K562 (cell line): ENCODE results near the gene C19orf12. TPM values are rescaled to one million over a fixed set of nuclear protein-coding genes. Genes with fewer than 3 reads are reported as not detected.
A peak's percentile ranks its signal among the peaks of the same experiment; 100 is the strongest.

Experiments
- ATAC-seq: fragments of 200-7000 bp; cut with Tn5 transposase; 3 replicates; pipeline ENCODE4 v1.9.1; 2020; ENCODE audit warnings: moderate library complexity
- BruUV-seq: library from RNA; stranded (reverse); fragments of 400-500 nt; replicated peaks from 2 replicates; lab custom pipeline; 2021; lab: Mats Ljungman, UMichigan
- CTCF ChIA-PET: fragments of 300-600 bp; formaldehyde crosslinking; extraction: SDS; loops from one replicate; lab custom pipeline; 2021; ENCODE audit warnings: low intra/inter-chr PET ratio; lab: Yijun Ruan, JAX
- POLR2A ChIA-PET: fragments of 300-600, 350-650 bp; sonication (Branson Sonifier 250); formaldehyde crosslinking; extraction: SDS; loops from one replicate; lab custom pipeline; 2021; ENCODE audit warnings: antibody characterized with exemption, inconsistent platforms; lab: Yijun Ruan, JAX
- DNase-seq, 4 experiments: peaks; one replicate each; pipeline versions ENCODE4 v3.0.0 to v3.0.0-alpha.2; 2011 to 2018; ENCODE audit warnings: low spot score in 3 of 4, mixed read lengths in 3 of 4; ENCODE audit errors: extremely low read depth in 1 of 4
- FAIRE-seq: peaks from 2 replicates; lab custom pipeline; 2011; peaks lifted over from hg19 to GRCh38; lab: Jason Lieb, UNC
- H2AFZ ChIP-seq: 2 replicates; pipeline ENCODE4 v1.6.0; 2011; ENCODE audit warnings: low read depth, low read length, control low read depth, inconsistent platforms
- H3K27ac ChIP-seq: fragments of 200-600 bp; 3 replicates; pipeline ENCODE4 v1.8.0; 2011; ENCODE audit warnings: low read depth, mild to moderate bottlenecking, control low read depth, inconsistent platforms, low read length, moderate library complexity, mixed read lengths; ENCODE audit errors: extremely low read depth
- H3K27me3 ChIP-seq, 2 experiments: fragments of 300-600 bp in 1 of 2; 2 replicates in 1 of 2; 3 replicates in 1 of 2; pipeline versions ENCODE4 v1.6.0 to v1.8.0; 2011; ENCODE audit warnings: inconsistent platforms in 2 of 2, low read length in 2 of 2, mild to moderate bottlenecking in 1 of 2, mixed read lengths in 1 of 2, moderate library complexity in 1 of 2; ENCODE audit not compliant: control insufficient read depth in 2 of 2, insufficient read depth in 2 of 2
- H3K36me3 ChIP-seq: fragments of 300-600 bp; 3 replicates; pipeline ENCODE4 v1.8.0; 2011; ENCODE audit warnings: mild to moderate bottlenecking, low read length, inconsistent platforms; ENCODE audit not compliant: control insufficient read depth, insufficient read depth
- H3K4me1 ChIP-seq, 2 experiments: fragments of 200-600 bp in 1 of 2; replicated peaks in 1 of 2; 2 replicates in 1 of 2; 3 replicates in 1 of 2; pipeline versions ENCODE4 v1.5.1 to v1.8.0; 2011; ENCODE audit warnings: inconsistent platforms in 2 of 2, low read length in 2 of 2, mild to moderate bottlenecking in 1 of 2, mixed read lengths in 1 of 2, moderate library complexity in 1 of 2; ENCODE audit not compliant: control insufficient read depth in 2 of 2, insufficient read depth in 2 of 2
- H3K4me2 ChIP-seq: 2 replicates; pipeline ENCODE4 v1.6.1; 2011; ENCODE audit warnings: low read length, control low read depth, inconsistent platforms, mixed read lengths; ENCODE audit not compliant: insufficient read depth
- H3K4me3 ChIP-seq: fragments of 200-600 bp; sonication (generic), shearing (Covaris generic); 2 replicates; pipeline ENCODE4 v1.5.1; 2016; ENCODE audit warnings: control low read depth, inconsistent platforms
- H3K79me2 ChIP-seq: fragments of 200-600 bp; 3 replicates; pipeline ENCODE4 v1.8.0; 2011; ENCODE audit warnings: low read length, inconsistent platforms; ENCODE audit not compliant: control insufficient read depth, insufficient read depth
- H3K9ac ChIP-seq, 2 experiments: 2 replicates each; pipeline versions ENCODE4 v1.6.0 to v1.6.1; 2011; ENCODE audit warnings: low read depth in 2 of 2, low read length in 2 of 2, control low read depth in 1 of 2, inconsistent platforms in 1 of 2, mild to moderate bottlenecking in 1 of 2, mixed read lengths in 1 of 2; ENCODE audit not compliant: insufficient read depth in 1 of 2
- H3K9me1 ChIP-seq: one replicate; pipeline ENCODE4 v1.6.0; 2011; ENCODE audit warnings: inconsistent platforms, mild to moderate bottlenecking, low read length, moderate library complexity; ENCODE audit not compliant: control insufficient read depth, insufficient read depth
- H3K9me3 ChIP-seq: replicated peaks from 2 replicates; pipeline ENCODE4 v1.5.1; 2011; ENCODE audit warnings: low read depth, low read length, inconsistent platforms; ENCODE audit not compliant: control insufficient read depth, insufficient read depth
- H4K20me1 ChIP-seq: replicated peaks from 2 replicates; pipeline ENCODE4 v1.6.1; 2011; ENCODE audit warnings: low read length, inconsistent platforms, mixed read lengths; ENCODE audit not compliant: control insufficient read depth, insufficient read depth
- ETS2 ChIP-seq: IDR thresholded peaks from 2 replicates; pipeline ENCODE4 v1.6.1; 2016; ENCODE audit warnings: borderline replicate concordance, missing genetic modification characterization, mild to moderate bottlenecking, moderate library complexity, missing compliant biosample characterization; ENCODE audit not compliant: poor library complexity, severe bottlenecking
- RBM25 ChIP-seq: fragments of 200-400 bp; formaldehyde crosslinking; IDR thresholded peaks from 2 replicates; pipeline ENCODE4 v1.6.1; 2018; ENCODE audit warnings: low read length, low read depth, moderate library complexity; ENCODE audit not compliant: severe bottlenecking
- ZBTB11 ChIP-seq, 3 experiments: fragments of 200-800 bp in 1 of 3; fragments of 250-450 bp in 1 of 3; fragments of 450-650 bp in 1 of 3; sonication (Bioruptor Pico) in 1 of 3; sonication (Bioruptor generic) in 1 of 3; formaldehyde crosslinking in 1 of 3; IDR thresholded peaks; 2 replicates each; pipeline versions ENCODE4 v1.6.1 to v1.8.0; 2016 to 2022; ENCODE audit warnings: mild to moderate bottlenecking in 2 of 3, missing genetic modification characterization in 2 of 3, missing compliant biosample characterization in 1 of 3, moderate library complexity in 1 of 3
- ZFP36 ChIP-seq: fragments of 150-350 bp; IDR thresholded peaks from 2 replicates; pipeline ENCODE4 v1.6.1; 2018; ENCODE audit warnings: low read length, low read depth; ENCODE audit not compliant: partially characterized antibody
- ZNF263 ChIP-seq: sonication (generic); formaldehyde crosslinking; IDR thresholded peaks from 2 replicates; pipeline ENCODE4 v1.8.0; 2022; ENCODE audit warnings: mild to moderate bottlenecking, missing genetic modification reagents, borderline replicate concordance
- ZNF436 ChIP-seq: fragments of 250-450, 450-650 bp; sonication (Bioruptor Pico); formaldehyde crosslinking; IDR thresholded peaks from 2 replicates; pipeline ENCODE4 v1.7.0; 2020; ENCODE audit warnings: mild to moderate bottlenecking
- WGBS: fragments of 100-300 bp; shearing (Covaris generic); methylation state at CpG from one replicate; pipeline ENCODE4 v1.1.6; 2016; ENCODE audit warnings: low coverage, mixed read lengths; ENCODE audit not compliant: insufficient coverage; ENCODE audit errors: missing lambda C conversion rate; 5-methylcytosine and 5-hydroxymethylcytosine counted together
- in situ Hi-C: fragments of 300-500 bp; cut with MboI; formaldehyde crosslinking; loops from 4 replicates; pipeline ENCODE4 v1.15.0; 2018; ENCODE audit warnings: inconsistent platforms, mixed read lengths
- intact Hi-C: fragments of 100-400 bp; cut with micrococcal nuclease; formaldehyde crosslinking; loops from 2 replicates; pipeline ENCODE4 v1.14.2; 2022
- polyA plus RNA-seq, 8 experiments: library from polyadenylated mRNA; depleted of rRNA in 4 of 8; stranded (reverse) in 5 of 8; unstranded in 3 of 8; fragments of >200 nt; fragmentation: Nextera tagmentation in 2 of 8; fragmentation: Illumina TruSeq in 1 of 8; extraction: Ambion mirVana in 2 of 8; extraction: Trizol in 1 of 8; gene quantifications; 2 replicates each; pipeline versions ENCODE4 v1.2.1 to v1.2.3, GENCODE V29; 2011 to 2014; ENCODE audit warnings: inconsistent platforms in 1 of 8, missing spikeins in 1 of 8
- total RNA-seq, 7 experiments: library from RNA; depleted of rRNA in 6 of 7; stranded (reverse); fragments of >200 nt in 6 of 7; fragmentation: Illumina TruSeq in 2 of 7; extraction: Trizol in 2 of 7; gene quantifications; 2 replicates each; pipeline versions ENCODE4 v1.2.1 to v1.2.3, GENCODE V29; 2011 to 2021; ENCODE audit warnings: low replicate concordance in 1 of 7

C19orf12 gene
- total and polyA plus RNA-seq, 9 of the 15 experiments (the other 6 are each of a cell fraction or from before 2014, with no cell fraction given): 1.9 to 14.5 (median 10.2) TPM

GRCh38 chr19:29680447-29680846 lies 34.6 kb downstream of the C19orf12 start (continued):
- TF ChIP-seq ZBTB11 (CRISPR knock-in tag; IDR thresholded peaks at IDR 0.05): no peak

- intact Hi-C loops: no loop called here
- DNase-seq: no peak
- Histone ChIP-seq H3K9me3 (no peaks in the 10 kb centered on the region), H3K9ac (peak overlapping the region in 1 of 2 experiments; percentile 35; a peak in 2 of 4 replicates), H3K27ac (no peak overlapping the region), H3K4me2 (no peak overlapping the region), H2AFZ (no peak overlapping the region), H3K4me3 (no peak overlapping the region), H3K36me3 (peaks cover 22% of the 10 kb centered on the region; the same call in 1 of the 3 replicates), H4K20me1 (no peaks in the 10 kb centered on the region), H3K79me2 (no peaks in the 10 kb centered on the region), H3K27me3 (no peaks in the 10 kb centered on the region), H3K4me1 (peaks cover 0 to 29% of the 10 kb centered on the region in 2 experiments; a peak in 3 of 5 replicates), H3K9me1 (no peaks in the 10 kb centered on the region)
- CTCF ChIA-PET: no interaction called here
- TF ChIP-seq ETS2 (tag): no peak
- TF ChIP-seq ZNF263 (CRISPR knock-in tag): no peak
- TF ChIP-seq ZNF436 (CRISPR knock-in tag): peak; percentile 53; the same call in 1 of the 2 replicates
- TF ChIP-seq ZFP36: peak; percentile 97
- TF ChIP-seq RBM25: peak; percentile 81
- no peak for FAIRE-seq
- POLR2A ChIA-PET: interaction anchor here (0.6 kb wide), 1 partner anchor 97 kb away, joined by 3 read pairs; no protein-coding TSS in a partner anchor
- in situ Hi-C loops: no loop called here
- ATAC-seq: no peak
- BruUV-seq: no TSS peak
- WGBS: 60% methylated on average over 9 of the region's 9 CpGs
These were observed 35.4 kb downstream of the C19orf12 start for GRCh38 chr19:29679598-29680210.
